Lung (tissue), 12 donors: Measurements from ENCODE around the gene NCOA3. TPM values are rescaled to one million over a fixed set of nuclear protein-coding genes. Genes with fewer than 3 reads are reported as not detected.
"Not testable (repeated sequence)": the region's sequence is repeated elsewhere in the genome, so short reads cannot be mapped to it uniquely, and the experiment has no call there.

ENCODE experiments used
- ATAC-seq: fragments of 200-7000 bp; cut with Tn5 transposase; one replicate; pipeline ENCODE4 v1.9.1; 2020; ENCODE audit warnings: moderate number of reproducible peaks; ENCODE audit not compliant: insufficient read depth, low FRiP score
- DNase-seq, 3 donors: peaks; one replicate each; pipeline ENCODE4 v3.0.0-alpha.2; 2013 to 2017
- H3K27ac ChIP-seq, 2 donors: one replicate each; pipeline ENCODE4 v1.5.1; 2013; ENCODE audit warnings: mild to moderate bottlenecking in 2 of 2, moderate library complexity in 2 of 2, control low read depth in 1 of 2, inconsistent platforms in 1 of 2, low read depth in 1 of 2, low read length in 1 of 2
- H3K27me3 ChIP-seq, 3 donors: one replicate each; pipeline ENCODE4 v1.5.1; 2013; ENCODE audit warnings: low read length in 2 of 3; ENCODE audit not compliant: control insufficient read depth in 3 of 3, insufficient read depth in 3 of 3
- H3K36me3 ChIP-seq, 4 donors: one replicate each; pipeline ENCODE4 v1.5.1; 2013; ENCODE audit warnings: low read length in 4 of 4, mild to moderate bottlenecking in 1 of 4, moderate library complexity in 1 of 4; ENCODE audit not compliant: control insufficient read depth in 4 of 4, insufficient read depth in 4 of 4
- H3K4me1 ChIP-seq, 5 donors: one replicate each; pipeline ENCODE4 v1.5.1; 2013; ENCODE audit warnings: low read length in 5 of 5, mild to moderate bottlenecking in 2 of 5, moderate library complexity in 1 of 5; ENCODE audit not compliant: control insufficient read depth in 5 of 5, insufficient read depth in 5 of 5
- H3K4me3 ChIP-seq: one replicate; pipeline ENCODE4 v1.5.1; 2013; ENCODE audit warnings: mild to moderate bottlenecking, control low read depth, moderate library complexity
- H3K9ac ChIP-seq, 2 donors: one replicate each; pipeline ENCODE4 v1.5.1; 2013; ENCODE audit warnings: low read length in 2 of 2, control low read depth in 1 of 2; ENCODE audit not compliant: insufficient read depth in 1 of 2
- H3K9me3 ChIP-seq, 4 donors: one replicate each; pipeline ENCODE4 v1.5.1; 2013; ENCODE audit warnings: low read length in 3 of 4, mild to moderate bottlenecking in 1 of 4, moderate library complexity in 1 of 4; ENCODE audit not compliant: control insufficient read depth in 4 of 4, insufficient read depth in 3 of 4
- CTCF ChIP-seq: IDR thresholded peaks from 2 replicates; pipeline ENCODE4 v1.5.1; 2012; ENCODE audit warnings: mild to moderate bottlenecking; ENCODE audit errors: control extremely low read depth, extremely low read depth
- WGBS, 2 donors: extraction: QIAGEN DNeasy Blood & Tissue Kit; methylation state at CpG; one replicate each; pipeline ENCODE4 v1.1.7; 2013; 5-methylcytosine and 5-hydroxymethylcytosine counted together
- polyA plus RNA-seq, 2 donors: library from polyadenylated mRNA; stranded (reverse); fragments of 200-250 nt; gene quantifications; one replicate each; pipeline ENCODE4 v1.2.1, GENCODE V29; 2013
- total RNA-seq, 2 donors: library from RNA; depleted of rRNA in 1 of 2; stranded (reverse); fragments of >200 nt in 1 of 2; gene quantifications; one replicate each; pipeline ENCODE4 v1.2.1, GENCODE V29; 2014 to 2021
- donor health status: control.
- donor health status: control.
- donor health status: Bipolar disorder and iron deficiency.
- donor health status: healthy.
- donor health status: DM: yes; HTN: yes; CAD: no.

The NCOA3 gene
- total and polyA plus RNA-seq, 4 donors: 5.5 to 69.4 (median 22.6) TPM

- peak; percentile 28 to 79 (median 66) for DNase-seq
- no peak overlapping the region for H3K4me3 ChIP-seq
- TF ChIP-seq CTCF: no peak
- peak overlapping the region in 1 of 2 donors; percentile 16 for H3K9ac ChIP-seq
- ATAC-seq: no peak
- H3K27me3 ChIP-seq: no peaks in the 10 kb centered on the region
- H3K27ac ChIP-seq: no peak overlapping the region
- H3K36me3 ChIP-seq: peaks cover 0 to 2% (median 0%) of the 10 kb centered on the region in 4 donors
- 35 to 76% methylated on average over 1 of the region's 1 CpG for WGBS, 2 donors
- no peaks in the 10 kb centered on the region for H3K9me3 ChIP-seq
- peaks cover 7 to 60% (median 35%) of the 10 kb centered on the region in 5 donors for H3K4me1 ChIP-seq
Measured at GRCh38 chr20:47578543-47578942, 76.9 kb downstream of the NCOA3 start.

DNA sequence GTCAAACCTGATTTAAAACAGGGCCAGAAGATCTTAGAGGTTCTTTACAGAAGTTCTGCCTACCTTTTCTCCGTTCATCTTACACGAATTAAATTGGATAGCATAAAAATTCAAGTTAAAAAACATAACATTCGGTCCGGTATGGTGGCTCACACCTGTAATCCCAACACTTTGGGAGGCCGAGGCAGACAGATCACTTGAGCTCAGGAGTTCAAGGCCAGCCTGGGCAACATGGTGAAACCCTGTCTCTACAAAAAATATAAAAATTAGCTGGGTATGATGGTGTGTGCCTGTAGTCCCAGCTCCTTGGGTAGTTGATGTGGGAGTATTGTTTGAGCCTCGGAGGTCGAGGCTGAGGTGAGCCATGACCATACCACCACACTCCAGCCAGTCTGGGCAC is 79.0 kb downstream of the NCOA3 start:
- not testable (repeated sequence) for H3K36me3 ChIP-seq, ATAC-seq, H3K27ac ChIP-seq, H3K27me3 ChIP-seq, H3K9ac ChIP-seq, DNase-seq, H3K4me3 ChIP-seq, H3K9me3 ChIP-seq
- peaks cover 9 to 39% (median 24%) of the 10 kb centered on the region in 5 donors for H3K4me1 ChIP-seq
- 80 to 82% methylated on average over 7 of the region's 7 CpGs for WGBS, 2 donors

GRCh38 chr20:47581090-47581489 is 79.4 kb downstream of the NCOA3 start:
- H3K36me3 ChIP-seq: peaks cover 0 to 3% (median 2%) of the 10 kb centered on the region in 4 donors
- no peaks in the 10 kb centered on the region for H3K9me3 ChIP-seq
- no peaks in the 10 kb centered on the region for H3K27me3 ChIP-seq
- H3K27ac ChIP-seq: no peak overlapping the region
- WGBS, 2 donors: 85 to 92% methylated on average over 2 of the region's 2 CpGs
- no peak for TF ChIP-seq CTCF
- no peak overlapping the region for H3K9ac ChIP-seq
- no peak for ATAC-seq
- DNase-seq: no peak
- no peak overlapping the region for H3K4me3 ChIP-seq
- H3K4me1 ChIP-seq: peaks cover 9 to 36% (median 24%) of the 10 kb centered on the region in 5 donors

DNA sequence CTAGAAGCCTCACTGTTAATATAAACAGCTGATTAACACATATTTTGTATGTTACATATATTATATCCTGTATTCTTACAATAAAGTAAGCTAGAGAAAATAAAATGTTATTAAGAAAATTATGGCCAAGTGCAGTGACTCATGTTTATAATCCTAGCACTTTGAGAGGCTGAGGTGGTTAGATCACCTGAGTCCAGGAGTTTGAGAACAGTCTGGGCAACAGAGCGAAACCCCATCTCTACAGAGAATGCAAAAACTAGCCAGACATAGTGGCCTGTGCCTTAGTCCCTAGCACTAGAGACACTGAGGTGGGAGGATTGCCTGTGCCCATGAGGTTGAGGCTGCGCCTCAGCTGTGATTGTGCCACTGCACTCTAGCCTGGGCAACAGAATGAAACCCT is 81.9 kb downstream of the NCOA3 start:
- DNase-seq (no peak), ATAC-seq (no peak)
- no peaks in the 10 kb centered on the region for H3K9me3 ChIP-seq
- H3K27ac ChIP-seq: no peak overlapping the region
- no peak for TF ChIP-seq CTCF
- 96 to 98% methylated on average over 2 of the region's 2 CpGs for WGBS, 2 donors
- H3K27me3 ChIP-seq: no peaks in the 10 kb centered on the region
- peaks cover 2 to 24% (median 15%) of the 10 kb centered on the region in 5 donors for H3K4me1 ChIP-seq
- peaks cover 0 to 3% (median 2%) of the 10 kb centered on the region in 4 donors for H3K36me3 ChIP-seq
- no peak overlapping the region for H3K9ac ChIP-seq
- no peak overlapping the region for H3K4me3 ChIP-seq
